Measurements from ENCODE around the gene COL28A1.

COL28A1 gene

GRCh38 chr7:7323921-7324320, 211.8 kb downstream of the COL28A1 start:
- DNase-seq: no peak

- no peak for DNase-seq
Observed at GRCh38 chr7:7323352-7323751, 212.3 kb downstream of the COL28A1 start.

GRCh38 chr7:7321681-7322080, 214.0 kb downstream of the COL28A1 start:
- no peak for DNase-seq

- no peak for DNase-seq
Observed at GRCh38 chr7:7318601-7319000, 217.1 kb downstream of the COL28A1 start.

- no peak for DNase-seq
Observed at GRCh38 chr7:7317850-7318249, 217.8 kb downstream of the COL28A1 start.

GRCh38 chr7:7315851-7316250, 219.8 kb downstream of the COL28A1 start:
- DNase-seq: no peak

DNA sequence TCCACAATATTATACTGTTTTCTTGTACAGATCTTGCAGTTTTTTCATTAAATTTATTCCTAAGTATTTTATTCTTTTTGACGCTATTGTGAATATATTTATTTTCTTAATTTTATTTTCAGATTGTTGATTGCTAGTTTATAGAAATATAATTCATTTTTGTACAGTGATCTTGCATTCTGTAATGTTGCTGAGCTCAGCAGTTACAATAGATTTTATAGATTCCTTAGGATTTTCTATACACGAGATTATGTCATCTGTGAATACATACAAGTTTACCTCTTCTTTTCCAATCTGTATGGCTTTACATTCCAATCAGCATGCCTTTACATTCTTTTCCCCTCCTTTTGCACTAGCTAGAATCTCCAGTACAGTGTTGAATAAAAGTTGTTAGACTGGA, 223.3 kb downstream of the COL28A1 start:
- no peak for DNase-seq

- no peak for DNase-seq
Observed at GRCh38 chr7:7311001-7311400, 224.7 kb downstream of the COL28A1 start.

GRCh38 chr7:7309203-7309602, 226.5 kb downstream of the COL28A1 start:
- no peak for DNase-seq
